HCT116 (cell line): ENCODE data around the gene POLR3G. TPM values are rescaled to one million over a fixed set of nuclear protein-coding genes. Genes with fewer than 3 reads are reported as not detected.

Experiments used
- ATAC-seq: fragments of 200-7000 bp; cut with Tn5 transposase; 2 replicates; pipeline ENCODE4 v1.9.1; 2020; ENCODE audit warnings: mild to moderate bottlenecking, moderate library complexity
- BruUV-seq: library from RNA; stranded (reverse); fragments of 400-500 nt; replicated peaks from 2 replicates; lab custom pipeline; 2021; lab: Mats Ljungman, UMichigan
- CTCF ChIA-PET: fragments of 300-600 bp; sonication (Branson Sonifier 250); formaldehyde crosslinking; loops from one replicate; lab custom pipeline; 2021; ENCODE audit warnings: antibody characterized with exemption; lab: Charles Lee
- POLR2A ChIA-PET: fragments of 300-600, 350-600 bp; sonication (Branson Sonifier 250); formaldehyde crosslinking; loops from one replicate; lab custom pipeline; 2021; ENCODE audit warnings: antibody characterized with exemption; lab: Charles Lee
- RAD21 ChIA-PET, 2 experiments: fragments of 300-600 bp; sonication (Branson Sonifier 250); formaldehyde crosslinking; loops; one replicate each; lab custom pipeline; 2023; ENCODE audit warnings: low total read pairs in 2 of 2; ENCODE audit not compliant: uncharacterized antibody in 2 of 2, unreplicated experiment in 2 of 2, low non-redundant PET in 1 of 2; lab: Charles Lee
- DNase-seq: peaks from one replicate; pipeline ENCODE4 v3.0.0-alpha.2; 2010; ENCODE audit warnings: low read depth, low spot score
- H2AFZ ChIP-seq: fragments of 200-600 bp; shearing (Covaris generic), sonication (generic); 2 replicates; pipeline ENCODE4 v1.6.1; 2017; ENCODE audit warnings: low read depth, mixed run types, mixed read lengths, antibody characterized with exemption, low read length; ENCODE audit not compliant: poor library complexity, severe bottlenecking
- H3K27ac ChIP-seq: 2 replicates; pipeline ENCODE4 v1.5.1; 2012; ENCODE audit warnings: low read depth, low read length
- H3K27me3 ChIP-seq: fragments of 200-600 bp; sonication (generic); 2 replicates; pipeline ENCODE4 v1.6.1; 2016; ENCODE audit warnings: mixed run types, low read length, mixed read lengths; ENCODE audit not compliant: insufficient read depth
- H3K36me3 ChIP-seq, 2 experiments: fragments of 200-500 bp in 1 of 2; fragments of 200-600 bp in 1 of 2; sonication (Bioruptor generic) in 1 of 2; sonication (generic) in 1 of 2; 2 replicates each; pipeline versions ENCODE4 v1.5.1 to v1.6.1; 2014 to 2016; ENCODE audit warnings: low read length in 2 of 2, inconsistent platforms in 1 of 2, mixed read lengths in 1 of 2, mixed run types in 1 of 2; ENCODE audit not compliant: insufficient read depth in 2 of 2, control insufficient read depth in 1 of 2
- H3K4me1 ChIP-seq, 2 experiments: fragments of 200-600 bp in 1 of 2; sonication (generic) in 1 of 2; 2 replicates each; pipeline versions ENCODE4 v1.5.1 to v1.6.1; 2012 to 2017; ENCODE audit warnings: low read length in 2 of 2, inconsistent platforms in 1 of 2, mild to moderate bottlenecking in 1 of 2, mixed read lengths in 1 of 2, mixed run types in 1 of 2, moderate library complexity in 1 of 2; ENCODE audit not compliant: insufficient read depth in 2 of 2, control insufficient read depth in 1 of 2
- H3K4me2 ChIP-seq: fragments of 200-600 bp; sonication (generic); 2 replicates; pipeline ENCODE4 v1.6.1; 2017; ENCODE audit warnings: mixed run types, low read length, mixed read lengths
- H3K4me3 ChIP-seq, 2 experiments: fragments of 200-600 bp in 1 of 2; sonication (generic) in 1 of 2; replicated peaks in 1 of 2; 2 replicates each; pipeline ENCODE4 v1.5.1; 2011 to 2016; ENCODE audit warnings: low read length in 2 of 2, control low read depth in 1 of 2, low read depth in 1 of 2, mild to moderate bottlenecking in 1 of 2, mixed read lengths in 1 of 2, mixed run types in 1 of 2
- H3K79me2 ChIP-seq: fragments of 200-600 bp; sonication (generic); 2 replicates; pipeline ENCODE4 v1.6.1; 2017; ENCODE audit warnings: mild to moderate bottlenecking, mixed run types, low read length, moderate library complexity, mixed read lengths; ENCODE audit not compliant: insufficient read depth
- H3K9ac ChIP-seq: fragments of 200-600 bp; sonication (generic); 2 replicates; pipeline ENCODE4 v1.6.1; 2016; ENCODE audit warnings: low read length, mixed read lengths
- H3K9me2 ChIP-seq: fragments of 200-600 bp; sonication (generic), shearing (Covaris generic); 2 replicates; pipeline ENCODE4 v1.6.1; 2017; ENCODE audit warnings: mixed run types, mild to moderate bottlenecking, moderate library complexity; ENCODE audit not compliant: insufficient read depth
- H3K9me3 ChIP-seq, 2 experiments: fragments of 200-500 bp in 1 of 2; fragments of 200-600 bp in 1 of 2; sonication (Bioruptor generic) in 1 of 2; sonication (generic) in 1 of 2; 2 replicates each; pipeline ENCODE4 v1.6.1; 2014 to 2017; ENCODE audit warnings: low read length in 2 of 2, mixed read lengths in 2 of 2, inconsistent platforms in 1 of 2, low read depth in 1 of 2, mild to moderate bottlenecking in 1 of 2, mixed run types in 1 of 2, moderate library complexity in 1 of 2; ENCODE audit not compliant: control insufficient read depth in 1 of 2, insufficient read depth in 1 of 2
- H4K20me1 ChIP-seq: fragments of 200-600 bp; sonication (generic), shearing (Covaris generic); 2 replicates; pipeline ENCODE4 v1.6.1; 2017; ENCODE audit warnings: mixed run types, mild to moderate bottlenecking, moderate library complexity; ENCODE audit not compliant: insufficient read depth
- CBX3 ChIP-seq: IDR thresholded peaks from 2 replicates; pipeline ENCODE4 v1.6.1; 2012; ENCODE audit warnings: low read depth
- CEBPB ChIP-seq: IDR thresholded peaks from 2 replicates; pipeline ENCODE4 v1.6.1; 2012; ENCODE audit warnings: low read depth
- CTCF ChIP-seq, 3 experiments: fragments of 200-600 bp in 1 of 3; sonication (generic) in 1 of 3; IDR thresholded peaks in 2 of 3; conservative IDR thresholded peaks in 1 of 3; 2 replicates each; pipeline ENCODE4 v1.5.1; 2012 to 2017; ENCODE audit warnings: low read depth in 2 of 3, low read length in 2 of 3, antibody characterized with exemption in 1 of 3, borderline replicate concordance in 1 of 3, control low read depth in 1 of 3, mild to moderate bottlenecking in 1 of 3, mixed read lengths in 1 of 3, mixed run types in 1 of 3, moderate library complexity in 1 of 3; ENCODE audit not compliant: insufficient read depth in 1 of 3
- EGR1 ChIP-seq: IDR thresholded peaks from 2 replicates; pipeline ENCODE4 v1.6.1; 2012; ENCODE audit warnings: low read depth
- ELF1 ChIP-seq: IDR thresholded peaks from 2 replicates; pipeline ENCODE4 v1.6.1; 2012; ENCODE audit warnings: low read depth, borderline replicate concordance
- EZH2 ChIP-seq: fragments of 200-600 bp; sonication (generic); IDR thresholded peaks from 2 replicates; pipeline ENCODE4 v1.6.1; 2017; ENCODE audit warnings: antibody characterized with exemption, mixed run types
- EZH2phosphoT487 ChIP-seq: fragments of 200-600 bp; IDR thresholded peaks from 2 replicates; pipeline ENCODE4 v1.6.1; 2018; ENCODE audit warnings: antibody characterized with exemption, borderline replicate concordance
- FOSL1 ChIP-seq: IDR thresholded peaks from 2 replicates; pipeline ENCODE4 v1.6.1; 2012; ENCODE audit warnings: low read depth
- POLR2A ChIP-seq: IDR thresholded peaks from 2 replicates; pipeline ENCODE4 v1.7.0; 2011; ENCODE audit warnings: borderline replicate concordance; ENCODE audit not compliant: insufficient read depth, insufficient read length; ENCODE audit errors: extremely low read depth
- POLR2AphosphoS5 ChIP-seq: IDR thresholded peaks from 2 replicates; pipeline ENCODE4 v1.6.1; 2011; ENCODE audit warnings: mild to moderate bottlenecking, low read depth, low read length, moderate library complexity
- RAD21 ChIP-seq: IDR thresholded peaks from 2 replicates; pipeline ENCODE4 v1.6.1; 2012; ENCODE audit warnings: low read depth, mild to moderate bottlenecking
- SIN3A ChIP-seq: IDR thresholded peaks from 2 replicates; pipeline ENCODE4 v1.6.1; 2012; ENCODE audit warnings: low read depth
- SP1 ChIP-seq: IDR thresholded peaks from 2 replicates; pipeline ENCODE4 v1.6.1; 2012; ENCODE audit warnings: low read depth
- SRF ChIP-seq: IDR thresholded peaks from 2 replicates; pipeline ENCODE4 v1.6.1; 2012; ENCODE audit warnings: low read depth
- YY1 ChIP-seq: IDR thresholded peaks from 2 replicates; pipeline ENCODE4 v1.6.1; 2011; ENCODE audit warnings: low read length, low read depth, moderate library complexity, mild to moderate bottlenecking; ENCODE audit not compliant: insufficient replicate concordance; ENCODE audit errors: extremely low read depth
- ZBTB33 ChIP-seq: IDR thresholded peaks from 2 replicates; pipeline ENCODE4 v1.6.1; 2011; ENCODE audit warnings: mild to moderate bottlenecking, low read length, moderate library complexity; ENCODE audit not compliant: insufficient replicate concordance; ENCODE audit errors: extremely low read depth
- ZFX ChIP-seq: fragments of 450-650 bp; IDR thresholded peaks from 2 replicates; pipeline ENCODE4 v1.6.1; 2017
- ZNF274 ChIP-seq: fragments of 200-500 bp; sonication (Bioruptor generic); IDR thresholded peaks from 2 replicates; pipeline ENCODE4 v1.6.1; 2014; ENCODE audit warnings: mild to moderate bottlenecking, low read depth, low read length, inconsistent platforms
- intact Hi-C: fragments of 100-400 bp; cut with micrococcal nuclease; formaldehyde crosslinking; loops from 2 replicates; pipeline ENCODE4 v1.10.0; 2022
- total RNA-seq: library from RNA; stranded (reverse); gene quantifications from one replicate; pipeline ENCODE4 v1.2.1, GENCODE V29; 2021; ENCODE audit not compliant: unreplicated experiment

POLR3G gene
- total RNA-seq, 1 experiment from 2014 or later: 44.8 TPM

GRCh38 chr5:90545511-90545910 lies 70.8 kb downstream of the POLR3G start:
- Histone ChIP-seq H3K9ac (no peak overlapping the region), H4K20me1 (no peaks in the 10 kb centered on the region), H3K27ac (no peak overlapping the region), H3K9me3 (no peaks in the 10 kb centered on the region), H2AFZ (no peak overlapping the region), H3K9me2 (no peaks in the 10 kb centered on the region), H3K27me3 (no peaks in the 10 kb centered on the region), H3K4me3 (no peak overlapping the region), H3K4me1 (peaks cover 0 to 8% of the 10 kb centered on the region in 2 experiments; a peak in 2 of 4 replicates), H3K4me2 (no peak overlapping the region), H3K36me3 (no peaks in the 10 kb centered on the region), H3K79me2 (no peaks in the 10 kb centered on the region)
- ChIA-PET RAD21 (no interaction called here), CTCF (interaction anchor here (0.8 kb wide), 1 partner anchor 238 kb away, joined by 3 read pairs; no protein-coding TSS in a partner anchor), POLR2A (no interaction called here)
- no peak for DNase-seq
- intact Hi-C loops: no loop called here
- TF ChIP-seq YY1: no peak
- TF ChIP-seq POLR2AphosphoS5: no peak
- TF ChIP-seq POLR2A: no peak
- TF ChIP-seq ELF1: no peak
- BruUV-seq: no TSS peak
- ATAC-seq: no peak

- H3K4me2 ChIP-seq: no peak overlapping the region
- POLR2A ChIA-PET: no interaction called here
- no TSS peak for BruUV-seq
- H3K9me3 ChIP-seq: no peaks in the 10 kb centered on the region
- H3K27ac ChIP-seq: no peak overlapping the region
- intact Hi-C loops: no loop called here
- peaks cover 0 to 8% of the 10 kb centered on the region in 2 experiments; a peak in 2 of 4 replicates for H3K4me1 ChIP-seq
- H2AFZ ChIP-seq: no peak overlapping the region
- no peaks in the 10 kb centered on the region for H3K27me3 ChIP-seq
- H3K36me3 ChIP-seq: no peaks in the 10 kb centered on the region
- H4K20me1 ChIP-seq: no peaks in the 10 kb centered on the region
- H3K79me2 ChIP-seq: no peaks in the 10 kb centered on the region
- TF ChIP-seq ELF1 (no peak), SP1 (no peak), ZFX (no peak), RAD21 (no peak), ZBTB33 (no peak), EZH2 (no peak), ZNF274 (no peak), SRF (no peak), EZH2phosphoT487 (no peak), EGR1 (no peak), CEBPB (no peak), SIN3A (no peak), FOSL1 (no peak), CBX3 (no peak), YY1 (no peak), CTCF (IDR thresholded peaks at IDR 0.05 in 2 of 3, conservative IDR thresholded peaks at IDR 0.05 in 1 of 3; ENCODE audit: borderline replicate concordance in 1 of 3, insufficient read depth in 1 of 3, low read depth in 2 of 3, low read length in 2 of 3) (no peak)
- no peaks in the 10 kb centered on the region for H3K9me2 ChIP-seq
- ATAC-seq (no peak), DNase-seq (no peak)
- H3K4me3 ChIP-seq: no peak overlapping the region
- no peak overlapping the region for H3K9ac ChIP-seq
- RAD21 ChIA-PET: no interaction called here
- CTCF ChIA-PET: interaction anchor here (0.8 kb wide), 1 partner anchor 237 kb away, joined by 3 read pairs; no protein-coding TSS in a partner anchor
These were observed 71.7 kb downstream of the POLR3G start for GRCh38 chr5:90546216-90546837.
